SH-SY5Y (cell line): ENCODE data around the gene KLHL29.

Source experiments
- GATA2 ChIP-seq: IDR thresholded peaks from 2 replicates; pipeline ENCODE4 v1.6.1; 2011; ENCODE audit warnings: mild to moderate bottlenecking, low read depth, low read length
- GATA3 ChIP-seq: IDR thresholded peaks from 2 replicates; pipeline ENCODE4 v1.6.1; 2011; ENCODE audit warnings: low read depth, mild to moderate bottlenecking, low read length, moderate library complexity

KLHL29 gene

GRCh38 chr2:23703583-23704385, 318.8 kb downstream of the KLHL29 start:
- TF ChIP-seq GATA2, result no peak

GRCh38 chr2:23705771-23706612, 321.0 kb downstream of the KLHL29 start:
- TF ChIP-seq GATA3, result no peak
- TF ChIP-seq GATA2, result no peak

- TF ChIP-seq GATA3, result no peak
- no peak for TF ChIP-seq GATA2
Observed at GRCh38 chr2:23706613-23707078, 321.7 kb downstream of the KLHL29 start.

- TF ChIP-seq GATA3, result no peak
- TF ChIP-seq GATA2, result no peak
Observed at GRCh38 chr2:23707096-23707495, 322.1 kb downstream of the KLHL29 start.

GRCh38 chr2:23708771-23709170, 323.8 kb downstream of the KLHL29 start:
- TF ChIP-seq GATA3 (no peak), GATA2 (no peak)

- TF ChIP-seq GATA3 (no peak), GATA2 (no peak)
Observed at GRCh38 chr2:23709311-23709710, 324.3 kb downstream of the KLHL29 start.

- no peak for TF ChIP-seq GATA3
- no peak for TF ChIP-seq GATA2
Observed at GRCh38 chr2:23711979-23712755, 327.2 kb downstream of the KLHL29 start.

GRCh38 chr2:23712756-23713151, 327.8 kb downstream of the KLHL29 start:
- TF ChIP-seq GATA3 (no peak), GATA2 (no peak)

GRCh38 chr2:23713351-23713750, 328.4 kb downstream of the KLHL29 start:
- TF ChIP-seq GATA3 (no peak), GATA2 (no peak)

- TF ChIP-seq GATA3, result no peak
- TF ChIP-seq GATA2, result no peak
Observed at GRCh38 chr2:23718931-23719700, 334.1 kb downstream of the KLHL29 start.

GRCh38 chr2:23719716-23720115, 334.7 kb downstream of the KLHL29 start:
- TF ChIP-seq GATA3, result no peak

- TF ChIP-seq GATA2 (no peak), GATA3 (no peak)
Observed at GRCh38 chr2:23720705-23721453, 335.9 kb downstream of the KLHL29 start.

GRCh38 chr2:23721454-23721826, 336.5 kb downstream of the KLHL29 start:
- TF ChIP-seq GATA3, result no peak
- no peak for TF ChIP-seq GATA2

- TF ChIP-seq GATA2 (no peak), GATA3 (no peak)
Observed at GRCh38 chr2:23722255-23722654, 337.3 kb downstream of the KLHL29 start.
